ENCODE results near the gene RFX7.

The RFX7 gene

GRCh38 chr15:56248311-56248992 lies 4.8 kb upstream of the RFX7 start:
- H3K9ac ChIP-seq (ENCODE audit: insufficient read length, low read depth), result no peak overlapping the region
- H3K9me3 ChIP-seq (ENCODE audit: insufficient read depth, low read length), result peaks cover 6% of the 10 kb centered on the region; the same call in 1 of the 2 replicates
- peaks cover 6% of the 10 kb centered on the region for H3K4me1 ChIP-seq (ENCODE audit: insufficient read depth, insufficient read length)
- no peaks in the 10 kb centered on the region for H3K27me3 ChIP-seq (ENCODE audit: insufficient read depth, insufficient read length)
- H3K36me3 ChIP-seq (ENCODE audit: insufficient read depth, insufficient read length, low read length), result no peaks in the 10 kb centered on the region
- no peak overlapping the region for H3K4me3 ChIP-seq (ENCODE audit: insufficient read length, low read depth)
- TF ChIP-seq YY1 (IDR thresholded peaks at IDR 0.05; ENCODE audit: insufficient read depth, insufficient read length), result no peak
- no peak for TF ChIP-seq SUZ12 (IDR thresholded peaks at IDR 0.05; ENCODE audit: extremely low read depth, insufficient read depth, insufficient read length)
- TF ChIP-seq ZNF274 (IDR thresholded peaks at IDR 0.05; ENCODE audit: low read depth, low read length), result no peak
- DNase-seq (ENCODE audit: low read depth, low spot score), result no peak

DNA sequence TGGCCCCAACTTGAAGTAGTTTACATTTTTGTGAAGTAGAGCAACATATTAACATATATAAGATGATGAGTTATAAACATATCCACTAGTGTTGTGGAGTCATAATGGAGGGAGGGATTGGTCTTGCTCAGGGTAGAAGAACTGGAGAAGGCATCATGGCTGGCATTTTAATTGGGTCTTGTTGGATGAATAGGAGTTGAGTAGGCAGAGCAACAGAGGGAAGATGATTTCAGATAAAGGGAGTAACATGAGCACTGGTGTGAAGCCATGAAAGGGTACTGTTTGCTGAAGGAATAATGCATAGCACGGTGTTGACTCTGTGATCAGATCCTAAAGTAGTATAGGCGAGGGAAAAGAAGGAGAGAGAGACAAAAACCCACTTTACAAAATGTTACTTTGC lies 3.6 kb upstream of the RFX7 start:
- TF ChIP-seq ZNF274 (IDR thresholded peaks at IDR 0.05; ENCODE audit: low read depth, low read length) (no peak), YY1 (IDR thresholded peaks at IDR 0.05; ENCODE audit: insufficient read depth, insufficient read length) (no peak), SUZ12 (IDR thresholded peaks at IDR 0.05; ENCODE audit: extremely low read depth, insufficient read depth, insufficient read length) (no peak)
- H3K4me3 ChIP-seq (ENCODE audit: insufficient read length, low read depth), result no peak overlapping the region
- H3K9ac ChIP-seq (ENCODE audit: insufficient read length, low read depth), result no peak overlapping the region
- no peaks in the 10 kb centered on the region for H3K27me3 ChIP-seq (ENCODE audit: insufficient read depth, insufficient read length)
- H3K9me3 ChIP-seq (ENCODE audit: insufficient read depth, low read length), result peaks cover 6% of the 10 kb centered on the region; the same call in 1 of the 2 replicates
- no peak for DNase-seq (ENCODE audit: low read depth, low spot score)
- H3K4me1 ChIP-seq (ENCODE audit: insufficient read depth, insufficient read length), result peaks cover 6% of the 10 kb centered on the region
- no peaks in the 10 kb centered on the region for H3K36me3 ChIP-seq (ENCODE audit: insufficient read depth, insufficient read length, low read length)

GRCh38 chr15:56245871-56246814 lies 2.5 kb upstream of the RFX7 start:
- Histone ChIP-seq H3K36me3 (ENCODE audit: insufficient read depth, insufficient read length, low read length) (no peaks in the 10 kb centered on the region), H3K4me1 (ENCODE audit: insufficient read depth, insufficient read length) (peaks cover 6% of the 10 kb centered on the region), H3K4me3 (ENCODE audit: insufficient read length, low read depth) (no peak overlapping the region), H3K9me3 (ENCODE audit: insufficient read depth, low read length) (peaks cover 6% of the 10 kb centered on the region; the same call in 1 of the 2 replicates), H3K9ac (ENCODE audit: insufficient read length, low read depth) (no peak overlapping the region), H3K27me3 (ENCODE audit: insufficient read depth, insufficient read length) (no peaks in the 10 kb centered on the region)
- TF ChIP-seq SUZ12 (IDR thresholded peaks at IDR 0.05; ENCODE audit: extremely low read depth, insufficient read depth, insufficient read length) (no peak), ZNF274 (IDR thresholded peaks at IDR 0.05; ENCODE audit: low read depth, low read length) (no peak), YY1 (IDR thresholded peaks at IDR 0.05; ENCODE audit: insufficient read depth, insufficient read length) (no peak)
- DNase-seq (ENCODE audit: low read depth, low spot score), result peak; percentile 76

- peaks cover 6% of the 10 kb centered on the region for H3K4me1 ChIP-seq (ENCODE audit: insufficient read depth, insufficient read length)
- no peaks in the 10 kb centered on the region for H3K27me3 ChIP-seq (ENCODE audit: insufficient read depth, insufficient read length)
- H3K36me3 ChIP-seq (ENCODE audit: insufficient read depth, insufficient read length, low read length), result no peaks in the 10 kb centered on the region
- H3K9ac ChIP-seq (ENCODE audit: insufficient read length, low read depth), result peak overlapping the region; percentile 66
- peak overlapping the region; percentile 31 for H3K4me3 ChIP-seq (ENCODE audit: insufficient read length, low read depth)
- no peak for DNase-seq (ENCODE audit: low read depth, low spot score)
- TF ChIP-seq ZNF274 (IDR thresholded peaks at IDR 0.05; ENCODE audit: low read depth, low read length), result no peak
- TF ChIP-seq SUZ12 (IDR thresholded peaks at IDR 0.05; ENCODE audit: extremely low read depth, insufficient read depth, insufficient read length), result no peak
- no peak for TF ChIP-seq YY1 (IDR thresholded peaks at IDR 0.05; ENCODE audit: insufficient read depth, insufficient read length)
- peaks cover 6% of the 10 kb centered on the region; the same call in 1 of the 2 replicates for H3K9me3 ChIP-seq (ENCODE audit: insufficient read depth, low read length)
Observed at GRCh38 chr15:56244811-56245576, 1.3 kb upstream of the RFX7 start.

DNA sequence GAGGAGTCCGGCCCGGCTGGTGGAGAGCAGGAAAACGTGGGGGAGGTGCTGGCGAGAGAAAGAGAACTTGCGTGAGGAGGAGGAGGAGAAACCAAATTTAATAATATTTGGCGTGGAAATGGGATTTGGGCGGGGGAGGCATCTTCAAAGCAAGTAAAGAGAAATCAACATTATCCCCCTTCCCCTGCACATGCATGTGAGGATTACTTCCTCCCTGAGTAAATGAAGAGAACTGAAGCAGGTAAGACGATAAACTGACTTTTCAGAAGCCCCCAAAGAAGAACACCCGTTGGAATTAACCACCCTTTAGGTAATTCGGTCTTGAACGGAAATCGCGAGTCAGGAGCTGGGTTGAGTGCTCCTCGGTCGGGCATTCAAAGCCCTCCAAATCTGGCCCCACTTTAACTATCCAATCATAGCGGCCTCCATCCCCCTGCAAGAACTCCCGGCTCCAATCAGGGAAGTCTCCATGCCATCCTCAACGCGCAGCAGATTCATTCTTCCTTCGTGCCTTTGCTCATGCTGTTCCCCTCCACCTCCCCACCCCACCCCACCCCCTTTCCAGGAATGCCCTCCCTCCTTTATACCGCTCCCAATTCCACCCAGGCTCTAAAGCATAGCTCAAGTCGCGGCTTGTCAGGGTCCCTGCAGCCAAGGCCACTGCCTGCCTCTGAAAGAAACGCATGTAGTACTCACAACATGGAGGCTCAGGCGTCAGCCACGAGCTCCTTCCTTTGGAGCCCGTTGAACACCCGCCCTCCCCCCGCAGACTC lies 545 bp upstream of the RFX7 start:
- H3K9ac ChIP-seq (ENCODE audit: insufficient read length, low read depth), result peak overlapping the region; percentile 72
- no peak for TF ChIP-seq SUZ12 (IDR thresholded peaks at IDR 0.05; ENCODE audit: extremely low read depth, insufficient read depth, insufficient read length)
- TF ChIP-seq ZNF274 (IDR thresholded peaks at IDR 0.05; ENCODE audit: low read depth, low read length), result no peak
- TF ChIP-seq YY1 (IDR thresholded peaks at IDR 0.05; ENCODE audit: insufficient read depth, insufficient read length), result no peak
- H3K4me1 ChIP-seq (ENCODE audit: insufficient read depth, insufficient read length), result peaks cover 6% of the 10 kb centered on the region
- H3K4me3 ChIP-seq (ENCODE audit: insufficient read length, low read depth), result peak overlapping the region; percentile 48
- DNase-seq (ENCODE audit: low read depth, low spot score), result peak; percentile 67
- peaks cover 6% of the 10 kb centered on the region; the same call in 1 of the 2 replicates for H3K9me3 ChIP-seq (ENCODE audit: insufficient read depth, low read length)
- H3K36me3 ChIP-seq (ENCODE audit: insufficient read depth, insufficient read length, low read length), result no peaks in the 10 kb centered on the region
- no peaks in the 10 kb centered on the region for H3K27me3 ChIP-seq (ENCODE audit: insufficient read depth, insufficient read length)

DNA sequence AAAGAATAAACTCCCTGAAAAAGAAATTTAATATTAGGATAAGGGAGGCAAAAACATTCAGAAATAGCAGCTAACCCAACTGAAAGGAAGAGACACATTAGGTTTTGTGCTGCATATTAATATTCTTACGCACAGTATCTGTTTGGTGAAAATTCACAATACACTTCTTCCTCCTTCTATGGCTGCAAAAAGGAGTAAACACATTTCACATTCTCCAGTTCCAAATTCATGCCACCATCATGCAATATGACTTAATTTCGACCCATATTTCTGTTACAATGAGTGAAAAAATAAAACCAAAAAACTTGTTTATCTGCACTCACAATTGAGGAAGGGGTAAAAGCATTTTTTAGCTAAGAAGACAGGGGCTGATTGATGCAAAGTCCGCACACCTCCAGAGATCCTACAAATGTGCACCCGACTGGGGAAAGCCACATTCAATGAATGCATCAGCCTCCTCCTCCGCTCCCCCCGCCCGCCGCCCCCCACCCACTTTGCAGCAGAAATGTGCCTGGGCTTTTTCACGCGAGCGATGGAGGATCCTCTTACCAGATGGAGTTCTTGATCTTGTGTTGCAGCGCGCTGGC lies 1.0 kb downstream of the RFX7 start:
- Histone ChIP-seq H3K27me3 (ENCODE audit: insufficient read depth, insufficient read length) (no peaks in the 10 kb centered on the region), H3K4me3 (ENCODE audit: insufficient read length, low read depth) (peak overlapping the region; percentile 46), H3K9ac (ENCODE audit: insufficient read length, low read depth) (peak overlapping the region; percentile 80), H3K4me1 (ENCODE audit: insufficient read depth, insufficient read length) (peaks cover 6% of the 10 kb centered on the region), H3K36me3 (ENCODE audit: insufficient read depth, insufficient read length, low read length) (no peaks in the 10 kb centered on the region), H3K9me3 (ENCODE audit: insufficient read depth, low read length) (peaks cover 6% of the 10 kb centered on the region; the same call in 1 of the 2 replicates)
- DNase-seq (ENCODE audit: low read depth, low spot score), result no peak
- TF ChIP-seq ZNF274 (IDR thresholded peaks at IDR 0.05; ENCODE audit: low read depth, low read length) (no peak), SUZ12 (IDR thresholded peaks at IDR 0.05; ENCODE audit: extremely low read depth, insufficient read depth, insufficient read length) (no peak)

All from NT2/D1 (cell line).